CD4-positive, alpha-beta T cell treated with Interleukin-2 at 100 ng/mL for 4 hours (primary cell): ENCODE results near the gene CDYL2.
A peak's percentile ranks its signal among the peaks of the same experiment; 100 is the strongest.
"Not testable (repeated sequence)": the region's sequence is repeated elsewhere in the genome, so short reads cannot be mapped to it uniquely, and the experiment has no call there.

Experiments used
- DNase-seq: peaks from one replicate; pipeline ENCODE4 v3.0.0-alpha.2; 2020; ENCODE audit warnings: low spot score

Gene CDYL2, protein sequence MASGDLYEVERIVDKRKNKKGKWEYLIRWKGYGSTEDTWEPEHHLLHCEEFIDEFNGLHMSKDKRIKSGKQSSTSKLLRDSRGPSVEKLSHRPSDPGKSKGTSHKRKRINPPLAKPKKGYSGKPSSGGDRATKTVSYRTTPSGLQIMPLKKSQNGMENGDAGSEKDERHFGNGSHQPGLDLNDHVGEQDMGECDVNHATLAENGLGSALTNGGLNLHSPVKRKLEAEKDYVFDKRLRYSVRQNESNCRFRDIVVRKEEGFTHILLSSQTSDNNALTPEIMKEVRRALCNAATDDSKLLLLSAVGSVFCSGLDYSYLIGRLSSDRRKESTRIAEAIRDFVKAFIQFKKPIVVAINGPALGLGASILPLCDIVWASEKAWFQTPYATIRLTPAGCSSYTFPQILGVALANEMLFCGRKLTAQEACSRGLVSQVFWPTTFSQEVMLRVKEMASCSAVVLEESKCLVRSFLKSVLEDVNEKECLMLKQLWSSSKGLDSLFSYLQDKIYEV

DNA sequence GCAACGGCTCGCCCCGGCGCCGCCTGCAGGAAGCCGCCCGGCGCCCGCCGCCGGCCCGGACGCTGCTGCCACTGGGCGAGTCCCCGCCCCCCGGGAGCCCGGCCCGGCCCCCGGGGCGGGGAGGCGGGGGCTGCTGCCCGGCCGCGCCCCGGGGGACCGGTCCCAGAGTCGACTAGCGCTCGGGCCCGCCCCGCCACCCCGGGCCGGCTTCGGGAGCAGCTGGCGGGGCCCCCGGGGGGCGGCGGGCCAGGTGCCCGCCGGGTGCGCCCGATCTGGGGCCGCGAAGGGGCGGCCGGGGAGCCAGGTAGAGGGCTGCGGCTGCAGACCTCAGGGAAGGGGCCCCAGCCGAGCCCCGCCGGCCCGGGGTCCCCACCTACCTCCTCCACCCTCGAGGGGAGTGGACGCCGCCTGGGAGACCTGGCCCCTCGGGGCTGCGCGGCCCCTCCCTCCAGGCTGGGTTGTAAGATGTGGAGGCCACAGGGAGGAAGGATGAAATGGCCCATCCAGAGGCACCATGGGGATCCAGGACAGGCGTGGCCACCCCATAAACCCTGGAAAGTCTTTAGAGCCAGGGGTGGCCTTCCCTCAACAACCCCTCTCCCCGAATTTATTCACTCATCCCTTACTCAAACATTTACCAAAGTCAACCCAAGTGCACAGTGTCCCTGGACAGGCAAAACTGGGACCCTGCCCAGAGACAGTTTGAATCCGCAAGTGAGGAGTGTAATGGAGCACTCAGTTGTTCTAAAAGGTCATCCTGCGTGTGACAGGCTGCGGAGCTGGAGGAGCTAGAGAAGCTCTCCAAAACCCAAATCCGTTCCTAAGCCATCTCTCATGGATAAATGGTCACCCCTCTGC is at the start of gene CDYL2:
CDYL2 (minus strand) TSS at position 73 of the 858 bp plus-strand sequence. CDS start 425 bp downstream, outside the sequence.
- peak; percentile 45 for DNase-seq

DNA sequence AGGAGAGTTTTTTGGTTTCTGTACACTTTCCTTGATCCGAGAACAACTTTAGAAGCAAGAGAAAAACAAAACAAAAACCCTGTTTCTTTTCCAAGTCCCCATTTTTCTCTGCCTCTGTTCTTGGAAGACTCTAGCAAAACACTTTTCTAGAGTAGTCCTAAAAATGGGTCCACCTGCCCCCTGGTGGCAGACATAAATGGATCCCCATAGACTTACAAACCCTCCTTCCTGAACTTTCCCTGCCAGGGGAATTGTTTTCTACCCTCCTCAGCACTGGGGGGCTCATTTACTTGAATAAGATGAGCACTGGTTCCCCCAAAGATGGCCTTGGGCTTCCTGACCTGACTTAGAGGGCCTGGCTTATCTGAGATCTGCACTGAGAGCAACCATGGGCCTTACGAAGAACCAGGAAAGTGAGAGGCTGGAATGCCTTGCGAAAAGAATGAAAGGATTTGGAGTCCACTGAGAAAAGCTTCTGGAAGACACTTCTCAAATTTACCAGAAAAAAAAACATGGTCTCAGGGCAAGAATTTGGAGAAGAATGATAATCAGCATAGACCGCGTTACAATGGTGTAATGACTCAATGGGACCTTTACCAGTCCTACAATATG is 48.0 kb upstream of the CDYL2 start:
- DNase-seq = no peak

DNA sequence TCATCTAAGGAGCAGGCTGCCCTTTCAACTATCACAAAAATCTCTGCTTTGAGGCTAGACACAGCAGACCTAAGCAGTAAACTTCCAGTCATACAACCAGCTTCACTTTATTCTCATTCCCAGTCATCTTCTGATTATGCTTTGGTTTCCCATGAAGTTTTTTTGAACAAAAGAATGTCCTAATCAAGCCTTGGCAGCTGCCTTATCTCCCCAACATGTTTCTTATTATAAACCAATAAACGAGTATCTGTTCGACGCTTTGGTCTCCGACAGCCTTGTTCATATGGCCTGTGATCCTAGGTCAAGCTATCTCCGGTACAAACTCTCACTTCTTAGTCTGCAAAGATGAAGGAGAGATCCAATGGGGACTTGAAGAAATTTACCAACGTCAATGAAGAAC is 47.4 kb upstream of the CDYL2 start:
- no peak for DNase-seq

DNA sequence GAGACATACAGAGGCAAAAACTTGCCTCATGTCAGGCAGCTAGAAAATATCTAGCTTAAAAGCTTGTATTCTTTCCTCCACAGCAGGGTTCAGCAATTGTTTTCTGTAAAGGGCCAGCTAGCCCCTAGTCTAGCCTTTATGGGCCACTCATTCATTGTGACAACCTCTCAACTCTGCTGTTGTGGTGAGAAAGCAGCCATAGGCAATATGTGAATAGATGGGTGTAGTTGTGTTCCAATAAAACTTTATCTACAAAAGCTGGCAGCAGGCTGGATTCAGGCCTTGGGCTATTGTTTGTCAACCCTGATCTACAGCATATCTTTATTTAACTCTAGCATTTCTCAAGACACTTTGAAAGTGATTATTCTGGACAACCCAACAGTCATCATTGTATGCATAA is 46.4 kb upstream of the CDYL2 start:
- no peak for DNase-seq

DNA sequence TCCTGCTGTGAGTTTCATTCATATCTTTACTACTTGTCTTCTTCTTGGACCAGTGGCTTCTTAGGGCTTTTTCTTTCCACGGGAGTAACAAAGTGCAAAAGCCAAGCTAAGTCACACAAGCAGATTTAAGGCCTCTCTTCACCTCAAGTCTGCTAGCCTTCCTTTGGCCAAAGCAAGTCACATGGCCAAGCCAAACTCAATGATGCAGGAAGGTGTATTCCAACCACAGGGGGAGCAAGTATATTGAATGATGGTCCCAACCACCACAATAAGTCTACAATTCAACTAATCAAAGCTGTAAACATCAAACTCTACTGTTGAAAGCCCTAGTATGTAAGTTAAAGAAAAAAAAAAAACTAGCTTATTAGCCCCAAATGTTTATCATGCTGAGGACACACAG is 44.5 kb upstream of the CDYL2 start:
- no peak for DNase-seq

DNA sequence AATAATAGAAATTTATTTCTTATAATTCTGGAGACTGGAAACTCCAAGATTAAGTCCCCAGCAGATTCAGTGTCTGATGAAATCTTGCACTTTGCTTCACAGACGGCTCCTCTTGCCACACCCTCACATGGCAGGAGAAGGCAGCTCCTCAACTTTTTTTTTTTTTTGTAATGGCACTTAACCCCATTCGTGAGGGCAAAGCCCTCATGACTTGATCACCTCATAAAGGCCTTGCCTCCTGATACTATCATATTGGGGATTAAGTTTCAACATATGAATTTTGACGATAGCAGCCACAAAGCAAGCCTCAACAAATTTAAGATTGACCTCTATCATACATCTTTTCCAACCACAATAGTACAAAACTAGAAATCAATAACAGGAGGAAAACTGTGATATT is 42.3 kb upstream of the CDYL2 start:
- DNase-seq = no peak

DNA sequence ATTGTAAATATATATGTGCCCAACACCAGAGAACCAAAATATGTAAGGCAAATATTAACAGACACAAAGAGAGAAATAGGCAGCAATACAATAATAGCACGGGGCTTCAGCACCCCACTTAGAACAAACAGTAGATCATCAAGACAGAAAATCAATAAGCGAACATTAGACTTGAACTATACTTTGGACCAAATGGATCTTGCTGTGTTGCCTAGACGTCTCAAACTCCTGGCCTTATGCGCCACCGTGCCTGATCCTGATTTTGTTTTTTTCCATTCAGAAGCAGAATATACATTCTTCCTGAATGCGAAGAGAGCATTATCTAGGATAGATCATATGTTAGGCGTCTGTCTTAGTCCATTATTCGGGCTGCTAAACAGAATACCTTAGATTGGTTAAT is 41.9 kb upstream of the CDYL2 start:
- DNase-seq = no peak

DNA sequence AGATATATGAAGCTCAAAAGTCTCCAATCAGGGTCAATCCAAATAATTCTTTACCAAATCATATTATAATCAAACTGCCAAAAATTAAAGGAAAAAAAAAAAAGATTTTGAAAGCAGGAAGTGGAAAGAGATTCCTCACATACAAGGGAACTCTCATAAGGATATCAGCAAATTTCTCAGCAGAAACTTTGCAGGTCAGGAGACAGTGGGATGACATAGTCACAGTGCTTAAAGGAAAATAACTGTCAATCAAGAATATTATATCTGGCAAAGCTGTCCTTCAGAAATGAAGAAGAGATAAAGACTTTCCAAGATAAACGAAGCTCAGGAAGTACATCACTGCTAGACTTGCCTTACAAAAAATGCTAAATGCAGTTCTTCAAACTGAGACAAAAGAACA is 40.0 kb upstream of the CDYL2 start:
- DNase-seq = no peak

DNA sequence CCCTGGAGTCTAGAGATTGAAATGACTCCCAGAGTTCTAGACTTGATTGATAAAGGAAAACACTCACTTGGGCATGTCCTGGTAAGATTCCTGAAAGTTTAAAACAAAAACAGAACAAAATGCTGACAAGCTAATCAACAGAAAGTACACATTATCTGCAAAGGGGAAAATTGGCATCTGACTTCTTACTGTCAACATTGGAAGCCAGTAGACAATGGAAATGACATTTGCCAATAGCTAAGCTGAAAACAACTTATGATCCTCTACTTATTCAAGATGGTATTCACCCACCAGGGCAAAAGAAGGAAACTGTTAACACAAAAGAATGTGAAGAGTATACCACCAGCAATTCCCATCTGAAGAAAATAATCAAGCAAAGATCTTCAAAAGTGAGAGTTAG is 36.8 kb upstream of the CDYL2 start:
- no peak for DNase-seq

DNA sequence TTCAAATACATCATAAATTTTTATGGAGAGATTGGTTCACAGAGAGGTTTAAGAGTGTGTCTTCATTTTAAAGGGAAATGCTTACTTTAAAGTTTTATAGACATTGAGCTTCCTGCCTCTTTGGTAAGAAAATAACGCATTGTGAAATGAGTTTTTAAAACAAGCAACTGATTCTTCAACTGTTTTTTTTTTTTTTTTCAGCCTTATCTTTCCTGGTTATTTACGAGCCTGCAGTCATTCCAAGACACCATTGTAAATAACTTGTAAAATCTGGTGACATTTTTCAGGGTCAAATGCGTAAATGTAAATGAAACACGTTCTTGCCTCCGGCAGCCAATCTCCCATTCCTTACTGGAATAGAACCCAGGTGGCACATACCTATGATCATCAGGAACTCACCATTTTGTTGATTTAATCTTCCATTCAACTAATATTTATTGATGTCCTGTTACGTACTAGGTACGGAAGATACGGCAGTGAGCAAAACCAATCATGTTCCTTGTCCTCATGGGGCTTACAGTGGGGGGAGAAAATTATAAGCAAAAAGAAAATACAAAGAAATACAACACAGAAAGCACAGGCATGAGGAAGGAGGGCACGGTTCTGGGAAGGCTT is 33.2 kb upstream of the CDYL2 start:
- no peak for DNase-seq

DNA sequence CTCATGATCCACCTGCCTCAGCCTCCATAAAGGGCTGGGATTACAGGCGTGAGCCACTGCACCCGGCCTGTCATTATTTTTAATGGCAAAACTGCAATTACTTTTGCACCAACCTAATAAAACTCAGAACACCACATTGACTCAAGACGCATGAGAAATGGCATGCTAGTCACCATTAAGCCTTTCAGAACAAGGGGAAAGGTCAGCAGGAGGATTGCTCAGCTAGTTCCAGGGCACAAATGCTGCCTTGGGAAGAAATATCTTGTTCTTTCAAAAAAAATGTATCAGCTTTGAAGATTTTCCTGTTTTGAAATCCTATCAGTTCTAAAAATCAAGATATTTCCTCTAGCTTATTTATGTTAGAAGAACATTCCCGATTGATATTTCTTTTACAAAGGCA is 32.4 kb upstream of the CDYL2 start:
- no peak for DNase-seq

DNA sequence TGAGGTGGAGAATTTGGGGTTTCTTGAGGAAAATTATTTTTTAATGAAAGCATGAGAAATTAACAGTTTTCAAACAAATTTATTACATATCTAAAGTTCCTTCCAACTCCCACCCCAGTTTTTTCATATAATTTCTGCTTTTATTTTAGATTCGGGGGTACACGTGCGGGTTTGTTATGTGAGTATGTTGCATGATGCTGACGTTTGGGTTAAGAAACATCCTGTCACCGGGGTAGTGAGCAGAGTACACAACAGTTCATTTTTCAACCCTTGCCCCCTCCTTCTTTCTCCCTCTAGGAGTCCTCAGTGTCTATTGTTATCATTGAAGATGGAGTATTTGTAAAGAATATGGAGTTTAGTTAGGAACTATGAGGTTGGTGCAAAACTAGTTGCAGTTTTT is 31.8 kb upstream of the CDYL2 start:
- no peak for DNase-seq

DNA sequence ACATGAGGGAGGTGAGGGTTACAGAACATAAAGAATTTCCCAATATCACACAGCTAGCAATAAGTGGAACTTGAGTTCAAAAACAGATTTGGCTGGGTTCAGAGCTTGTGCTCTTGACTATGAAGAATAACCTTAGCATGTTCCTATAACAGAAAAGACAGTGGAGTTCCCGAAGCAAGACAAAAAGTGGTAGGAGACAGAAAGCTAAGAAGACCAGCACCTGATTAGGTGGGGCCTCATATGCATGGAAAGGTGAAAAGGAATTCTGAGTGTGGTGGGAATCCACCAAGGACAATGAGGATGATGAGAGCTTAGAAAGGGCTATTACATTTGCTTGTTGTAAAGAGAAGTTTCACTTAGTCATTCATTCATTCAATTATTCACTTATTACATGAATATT is 26.6 kb upstream of the CDYL2 start:
- DNase-seq = no peak

DNA sequence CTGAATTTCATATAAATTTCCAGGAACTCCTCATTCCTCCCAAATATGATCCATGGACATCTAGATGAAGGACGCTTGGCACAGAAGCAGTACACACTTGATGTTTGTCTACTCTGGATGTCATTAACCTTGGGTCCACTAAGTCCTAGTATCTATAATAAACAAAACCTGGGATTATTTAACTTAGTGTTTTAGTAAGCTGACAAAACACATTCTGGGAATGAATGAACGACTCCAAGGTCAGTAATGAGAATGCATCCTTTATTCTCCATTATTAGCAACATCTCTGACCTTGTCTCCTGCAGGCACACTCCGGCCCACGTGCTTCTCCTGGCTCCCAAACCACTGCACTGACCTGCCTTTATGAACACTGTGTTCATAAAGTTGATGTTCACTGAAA is 24.1 kb upstream of the CDYL2 start:
- DNase-seq = no peak

DNA sequence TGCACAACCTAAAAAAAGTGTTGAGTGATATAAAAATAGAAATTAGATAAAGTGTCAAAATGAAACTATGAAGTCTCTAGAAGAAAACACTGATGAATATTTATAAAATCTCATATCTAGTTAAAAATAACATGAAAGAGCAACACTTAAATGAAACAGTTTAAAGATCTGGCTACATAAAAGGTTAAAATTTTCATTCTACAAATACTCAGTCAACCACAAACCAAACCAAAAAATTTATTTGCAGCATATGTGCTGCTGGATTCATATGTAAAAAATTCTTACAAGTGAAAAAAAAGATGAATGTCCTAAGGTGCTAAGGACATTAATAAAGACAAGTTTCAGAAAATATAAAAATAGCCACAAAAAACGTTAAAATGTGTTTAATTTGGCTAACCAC is 22.6 kb upstream of the CDYL2 start:
- DNase-seq = no peak

DNA sequence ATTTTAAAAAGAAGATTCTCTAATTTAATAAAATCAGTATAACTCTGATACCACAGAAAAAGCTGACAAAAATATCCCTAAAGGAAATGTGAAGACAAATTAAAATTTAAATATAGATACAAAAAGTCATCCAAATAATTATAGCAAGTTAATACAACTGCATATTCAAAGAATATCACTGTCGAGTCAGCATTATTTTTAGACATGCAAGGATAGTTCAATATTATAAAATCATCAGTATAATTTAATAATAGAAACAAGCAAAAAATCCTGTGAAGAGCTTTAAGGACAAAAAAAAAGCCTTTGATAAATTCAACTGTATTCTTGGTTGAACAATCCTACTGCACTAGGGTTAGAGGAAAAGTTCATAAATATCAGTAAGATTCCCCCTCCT is 21.0 kb upstream of the CDYL2 start:
- DNase-seq = no peak

DNA sequence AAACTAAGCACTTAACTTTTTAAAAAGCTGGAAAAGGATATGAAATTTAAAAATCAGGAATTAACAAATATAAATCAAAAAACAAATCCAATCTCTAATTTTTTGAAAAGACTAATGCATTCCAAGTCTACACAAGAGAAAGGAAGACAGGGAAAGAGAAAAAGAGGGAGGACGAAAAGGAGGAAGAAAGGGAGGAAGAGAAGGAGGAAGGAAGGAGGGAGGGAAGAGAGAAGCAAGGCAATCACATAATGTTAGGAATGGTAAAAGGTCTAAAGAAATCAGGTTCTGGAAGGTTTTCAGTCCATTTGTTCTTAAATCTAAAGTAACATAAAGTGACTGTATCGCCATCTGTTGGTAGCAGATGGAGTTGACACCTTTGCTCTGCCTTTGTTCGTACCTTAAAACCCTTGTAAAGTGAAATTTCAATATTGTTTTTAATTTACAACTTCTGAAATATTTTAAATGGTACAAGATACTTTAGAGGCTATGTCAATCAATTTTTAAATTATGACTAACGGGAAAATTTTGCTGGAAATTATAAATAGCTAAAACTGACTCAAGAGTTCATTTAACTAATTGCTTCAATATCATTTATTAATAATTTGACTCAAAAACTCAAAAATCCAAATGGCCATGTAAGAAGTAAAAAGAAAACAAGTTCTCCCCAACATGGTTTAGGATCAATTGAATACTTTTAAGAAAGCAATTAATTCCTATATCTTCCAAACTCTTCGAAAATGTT is 20.4 kb upstream of the CDYL2 start:
- DNase-seq = peak; percentile 69

DNA sequence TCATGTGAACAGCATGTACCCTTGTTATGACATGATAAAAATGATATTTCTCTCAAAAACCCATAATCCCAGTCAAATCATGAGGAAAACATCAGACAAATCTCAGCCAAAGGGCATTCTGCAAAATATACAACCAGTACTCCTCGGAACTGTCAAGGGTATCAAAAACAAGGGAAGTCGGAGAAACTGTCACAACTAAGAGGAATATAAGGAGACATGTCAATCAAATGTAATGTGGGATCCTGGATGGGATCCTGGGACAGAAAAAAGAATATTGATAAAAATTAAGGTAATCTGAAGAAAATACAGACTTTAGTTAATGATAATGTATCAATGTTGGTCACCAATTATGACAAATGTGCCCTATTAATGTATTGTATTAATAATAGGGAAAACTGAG is 15.6 kb upstream of the CDYL2 start:
- no peak for DNase-seq

DNA sequence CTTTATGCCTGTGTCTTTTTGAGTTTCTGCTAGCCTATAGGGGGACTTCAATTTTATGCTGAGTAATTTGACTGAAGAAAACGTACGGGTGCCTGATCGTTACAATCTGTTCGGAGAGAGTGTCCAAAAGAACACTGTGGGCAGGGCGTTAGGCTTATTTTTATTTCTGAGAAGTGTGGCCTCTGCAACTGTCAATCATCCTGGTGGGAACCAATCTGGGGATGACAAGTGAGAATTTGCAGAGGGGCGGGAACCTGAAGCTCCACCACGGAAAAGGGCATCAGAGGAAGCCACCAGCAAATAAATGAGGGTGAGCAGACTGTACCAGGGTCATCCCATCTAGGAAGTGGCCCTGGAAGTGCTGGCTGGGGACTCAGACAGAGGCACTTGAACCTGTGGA is 12.0 kb upstream of the CDYL2 start:
- no peak for DNase-seq

DNA sequence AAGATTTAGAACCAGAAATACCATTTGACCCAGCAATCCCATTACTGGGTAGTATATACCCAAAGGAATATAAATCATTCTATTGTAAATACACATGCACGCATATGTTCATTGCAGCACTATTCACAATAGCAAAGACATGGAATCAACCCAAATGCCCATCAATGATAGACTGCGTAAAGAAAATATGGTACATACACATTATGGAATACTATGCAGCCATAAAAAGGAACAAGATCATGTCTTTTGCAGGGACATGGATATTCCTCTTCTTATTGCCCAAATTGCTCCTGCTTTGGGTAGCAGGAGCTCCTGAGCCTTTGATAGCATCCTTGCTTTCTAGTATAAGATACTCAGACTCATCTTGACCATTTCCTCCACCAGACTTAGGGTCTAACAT is 10.9 kb upstream of the CDYL2 start:
- not testable (repeated sequence) for DNase-seq

DNA sequence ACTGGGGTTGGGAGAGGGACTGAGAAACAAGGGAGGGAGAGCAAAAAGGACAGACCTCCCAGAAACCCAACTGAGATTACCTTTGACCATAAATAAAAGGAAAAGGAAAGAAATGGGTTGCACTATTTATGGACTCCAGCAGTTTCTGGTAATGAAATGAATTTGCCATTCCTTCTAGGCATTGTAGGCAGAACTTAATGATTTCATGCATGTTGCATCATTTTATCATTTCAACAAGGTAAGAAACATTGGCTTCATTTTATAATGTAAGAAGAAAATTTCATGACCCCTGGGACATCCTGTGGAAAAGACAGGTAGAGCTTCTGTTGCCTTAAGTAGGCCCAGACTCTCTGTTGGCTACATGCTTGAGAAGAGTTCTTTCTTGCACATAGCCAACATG is 8.2 kb upstream of the CDYL2 start:
- DNase-seq = no peak

DNA sequence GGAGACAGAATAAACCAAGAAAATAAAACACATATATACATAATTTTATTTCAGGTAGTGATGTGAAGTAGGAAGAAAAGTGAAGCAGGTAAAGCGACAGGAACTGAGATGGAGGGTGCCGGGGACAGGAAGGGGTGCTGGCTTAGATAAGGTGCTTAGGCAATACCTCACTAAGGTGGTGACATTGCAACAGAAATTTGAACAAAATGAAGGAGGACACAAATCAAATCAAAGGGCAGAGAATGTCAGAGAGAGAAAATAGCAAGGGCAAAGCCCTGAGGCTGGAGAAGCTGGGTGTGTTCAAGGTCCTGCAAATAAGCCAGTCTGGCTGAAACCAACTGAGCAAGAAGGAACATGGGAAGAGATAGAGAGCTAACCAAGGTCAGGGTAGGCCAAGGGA is 5.0 kb upstream of the CDYL2 start:
- no peak for DNase-seq
